GM12864 (cell line): ENCODE data around the gene WSB2.
A peak's percentile ranks its signal among the peaks of the same experiment; 100 is the strongest.

Experiments
- DNase-seq: peaks from one replicate; pipeline ENCODE4 v3.0.0-alpha.2; 2011; ENCODE audit warnings: low read depth
- H3K4me3 ChIP-seq: 2 replicates; pipeline ENCODE4 v1.5.1; 2011; ENCODE audit warnings: mild to moderate bottlenecking, low read depth, low read length, control low read depth
- TF ChIP-seq, protein P1 (sequence below): IDR thresholded peaks from 2 replicates; pipeline ENCODE4 v1.5.1; 2011; ENCODE audit warnings: low read depth, mild to moderate bottlenecking, moderate library complexity, low read length, control low read depth, inconsistent platforms; ENCODE audit errors: missing control alignments

Gene WSB2

DNA sequence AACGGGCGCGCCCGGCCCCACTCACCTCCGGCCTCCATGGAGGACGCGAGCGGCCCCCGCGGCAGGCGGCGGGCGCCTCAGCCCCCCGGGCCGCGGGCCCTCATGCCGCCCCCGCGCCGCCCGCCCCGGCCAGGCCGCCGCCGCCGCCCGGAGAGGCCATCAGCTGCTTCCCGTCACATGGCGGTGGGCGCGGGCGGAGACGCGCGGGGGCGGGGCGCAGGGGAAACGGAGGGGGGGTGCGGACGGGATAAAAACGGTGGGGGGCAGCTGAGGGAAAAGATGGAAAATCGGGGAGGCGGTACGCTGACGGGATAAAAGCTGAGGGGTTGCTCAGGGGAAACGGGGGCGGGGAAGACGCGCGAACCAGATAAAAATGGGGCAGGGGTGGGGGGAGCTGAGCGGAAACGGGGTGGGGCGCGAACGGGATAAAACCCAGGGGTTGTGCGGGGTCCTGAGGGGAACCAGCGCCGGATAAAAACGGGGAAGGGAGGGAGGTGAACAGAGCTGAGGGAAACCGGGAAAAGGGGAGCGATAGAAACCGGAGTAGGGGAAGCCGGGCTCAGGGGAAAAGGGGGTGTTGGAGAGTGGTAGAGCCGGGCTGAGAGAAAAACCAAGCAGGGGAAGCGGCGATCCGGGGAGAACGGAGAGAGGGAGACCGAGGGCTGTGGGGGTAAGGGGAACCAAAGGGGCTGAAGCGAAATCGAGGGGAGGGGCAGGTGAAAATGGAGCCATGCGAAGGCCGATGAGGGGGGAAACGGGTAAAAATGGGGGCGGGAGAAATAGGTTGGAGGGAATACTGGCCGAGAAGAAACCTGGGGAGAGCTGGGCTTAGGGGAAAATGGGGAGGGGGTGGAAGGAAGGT, at the start of gene WSB2:
Gene WSB2 (minus strand): TSS at position 169 of the 862 bp plus-strand sequence. CDS start 131 bp downstream, at position 38.
- TF ChIP-seq, protein P1, sequence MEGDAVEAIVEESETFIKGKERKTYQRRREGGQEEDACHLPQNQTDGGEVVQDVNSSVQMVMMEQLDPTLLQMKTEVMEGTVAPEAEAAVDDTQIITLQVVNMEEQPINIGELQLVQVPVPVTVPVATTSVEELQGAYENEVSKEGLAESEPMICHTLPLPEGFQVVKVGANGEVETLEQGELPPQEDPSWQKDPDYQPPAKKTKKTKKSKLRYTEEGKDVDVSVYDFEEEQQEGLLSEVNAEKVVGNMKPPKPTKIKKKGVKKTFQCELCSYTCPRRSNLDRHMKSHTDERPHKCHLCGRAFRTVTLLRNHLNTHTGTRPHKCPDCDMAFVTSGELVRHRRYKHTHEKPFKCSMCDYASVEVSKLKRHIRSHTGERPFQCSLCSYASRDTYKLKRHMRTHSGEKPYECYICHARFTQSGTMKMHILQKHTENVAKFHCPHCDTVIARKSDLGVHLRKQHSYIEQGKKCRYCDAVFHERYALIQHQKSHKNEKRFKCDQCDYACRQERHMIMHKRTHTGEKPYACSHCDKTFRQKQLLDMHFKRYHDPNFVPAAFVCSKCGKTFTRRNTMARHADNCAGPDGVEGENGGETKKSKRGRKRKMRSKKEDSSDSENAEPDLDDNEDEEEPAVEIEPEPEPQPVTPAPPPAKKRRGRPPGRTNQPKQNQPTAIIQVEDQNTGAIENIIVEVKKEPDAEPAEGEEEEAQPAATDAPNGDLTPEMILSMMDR, result no peak
- peak within 1 kb of the TSS; percentile 94 for H3K4me3 ChIP-seq
- no peak for DNase-seq

DNA sequence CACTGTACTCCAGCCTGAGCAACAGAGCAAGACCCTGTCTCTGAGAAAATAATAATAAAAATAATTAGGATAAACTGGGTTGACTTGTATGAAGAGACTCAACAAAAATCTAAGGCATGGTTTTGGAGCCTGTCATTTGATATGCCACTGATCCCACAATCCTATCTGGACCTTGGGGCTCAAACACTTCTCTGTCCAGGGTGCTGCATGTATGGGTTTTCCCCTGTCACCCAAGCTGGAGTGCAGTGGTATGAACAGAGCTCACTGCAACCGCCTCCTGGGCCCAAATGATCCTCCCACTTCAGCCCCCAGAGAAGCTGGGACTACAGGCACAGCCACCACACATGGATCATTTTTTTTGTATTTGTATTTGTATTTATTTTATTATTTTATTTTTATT, 48.1 kb upstream of the WSB2 start:
- TF ChIP-seq, protein P1, result no peak
- no peak for DNase-seq
- H3K4me3 ChIP-seq, result no peak overlapping the region

DNA sequence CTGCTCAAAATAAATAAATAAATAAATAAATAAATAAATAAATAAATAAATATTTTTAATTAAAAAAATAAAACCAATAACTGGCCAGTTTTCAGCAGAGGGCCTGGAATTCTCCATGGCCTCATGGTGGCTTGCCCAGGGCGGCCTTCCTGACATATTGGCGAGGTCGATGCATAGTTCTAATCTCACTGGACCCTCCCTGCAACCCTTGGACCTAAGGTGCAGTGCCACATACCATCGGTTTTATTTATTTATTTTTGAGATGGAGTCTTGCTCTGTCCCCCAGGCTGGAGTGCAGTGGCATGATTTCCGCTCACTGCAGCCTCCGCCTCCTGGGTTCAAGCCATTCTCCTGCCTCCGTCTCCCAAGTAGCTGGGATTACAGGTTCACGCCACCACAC, 46.7 kb upstream of the WSB2 start:
- no peak overlapping the region for H3K4me3 ChIP-seq
- no peak for DNase-seq
- TF ChIP-seq, protein P1, result no peak

DNA sequence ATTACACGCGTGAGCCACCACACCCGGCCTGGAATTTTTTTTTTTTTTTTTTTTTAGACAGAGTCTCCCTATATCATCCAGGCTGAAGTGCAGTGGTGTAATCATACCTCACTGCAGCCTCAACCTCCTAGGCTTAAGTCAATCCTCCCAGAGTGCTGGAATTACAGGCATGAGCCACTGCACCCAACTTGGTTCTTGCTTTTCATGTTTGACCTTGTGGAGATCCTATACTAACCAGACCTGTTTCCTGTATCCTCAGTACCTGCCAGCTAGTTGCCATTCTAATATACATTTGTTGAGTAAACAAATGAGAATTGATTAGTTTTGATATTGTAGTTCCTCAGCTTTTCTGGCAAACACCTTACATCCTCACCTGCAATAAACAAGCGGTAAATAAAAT, 46.0 kb upstream of the WSB2 start:
- DNase-seq, result no peak
- TF ChIP-seq, protein P1, result no peak

DNA sequence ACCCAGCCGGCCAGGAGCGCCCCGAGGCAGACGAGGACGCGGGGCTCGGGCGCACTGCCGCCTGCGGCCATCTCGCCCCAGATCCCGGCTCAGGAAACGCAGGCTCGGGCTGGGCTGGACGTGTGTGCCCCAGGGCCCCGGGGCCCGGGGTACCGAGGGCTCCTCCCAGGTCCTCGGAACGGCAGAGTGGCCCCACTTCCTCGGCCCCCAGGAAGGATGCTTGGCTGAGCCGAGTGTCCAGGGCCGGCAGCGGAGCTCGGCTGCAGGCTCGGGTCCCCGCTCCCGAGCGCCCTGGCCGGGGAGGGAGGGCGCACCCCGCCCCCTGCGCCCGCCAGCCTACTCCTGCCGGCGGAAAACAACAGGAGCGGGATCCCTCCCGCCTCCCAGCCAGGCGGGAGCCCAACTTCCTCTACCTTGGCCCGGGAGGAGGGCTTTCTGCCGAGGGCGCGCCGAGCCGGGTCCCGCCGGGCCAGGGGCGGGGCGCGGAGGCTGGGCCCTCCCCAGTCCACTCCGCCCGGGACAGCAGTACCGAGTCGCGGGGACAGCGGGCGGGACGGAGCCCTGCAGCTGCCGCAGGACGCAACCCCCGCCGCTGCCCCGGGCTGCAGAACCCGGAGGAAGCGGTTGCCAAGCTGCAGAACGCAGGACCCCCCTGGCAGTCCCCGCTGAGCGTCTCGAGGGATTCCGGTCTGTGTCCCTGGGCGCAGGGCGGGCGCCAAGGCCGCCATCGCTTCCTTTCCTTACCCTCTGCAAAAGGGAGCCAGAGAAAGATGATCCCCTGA, 42.8 kb upstream of the WSB2 start, which contains the start of gene VSIG10:
Gene VSIG10 (minus strand): TSS at position 411 of the 782 bp plus-strand sequence. CDS start 340 bp downstream, at position 71.
- TF ChIP-seq, protein P1, result no peak
- peak within 1 kb of the TSS; percentile 56 for H3K4me3 ChIP-seq
- DNase-seq, result no peak

More for the DNA sequence above, 46.0 kb upstream of the WSB2 start:
- no peak overlapping the region for H3K4me3 ChIP-seq

DNA sequence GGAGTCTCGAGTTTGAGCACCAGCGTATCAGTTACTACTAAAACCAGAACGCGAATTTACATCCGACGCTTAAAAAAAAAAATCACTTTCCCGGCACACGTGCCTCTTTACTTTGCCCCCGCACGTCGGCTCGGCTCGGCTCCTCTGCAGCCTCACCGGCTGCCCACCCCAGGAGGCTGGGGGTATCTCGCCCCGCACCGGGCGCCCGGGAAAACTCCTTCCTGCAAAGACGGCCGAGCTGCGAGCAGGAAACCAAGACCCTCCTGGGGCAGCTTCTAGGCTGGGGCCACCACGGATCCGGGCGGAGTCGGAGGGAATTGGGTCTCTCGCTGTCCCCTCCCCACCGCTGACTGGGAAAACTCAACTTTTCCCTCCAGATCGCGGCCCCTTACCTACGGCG, 42.2 kb upstream of the WSB2 start:
- H3K4me3 ChIP-seq, result peak overlapping the region; percentile 56
- TF ChIP-seq, protein P1, result no peak
- DNase-seq, result no peak
